Tibial artery (tissue), 4 donors: Measurements from ENCODE around the gene PPP1R9B.

Experiments used
- DNase-seq, 2 donors: peaks; one replicate each; pipeline ENCODE4 v3.0.0-alpha.2; 2019
- H3K27ac ChIP-seq, 2 donors: fragments of 200-600 bp; sonication (generic) in 1 of 2; 1 replicate in 1 of 2; 2 replicates in 1 of 2; pipeline ENCODE4 v1.5.1; 2018 to 2019; ENCODE audit warnings: mild to moderate bottlenecking in 1 of 2
- H3K27me3 ChIP-seq, 2 donors: fragments of 200-600 bp; sonication (generic) in 1 of 2; one replicate each; pipeline versions ENCODE4 v1.5.1 to v1.6.0; 2016 to 2019
- H3K36me3 ChIP-seq, 3 donors: fragments of 200-600 bp; sonication (generic) in 2 of 3; one replicate each; pipeline ENCODE4 v1.5.1; 2016 to 2019; ENCODE audit warnings: mild to moderate bottlenecking in 2 of 3
- H3K4me1 ChIP-seq, 4 donors: fragments of 200-600 bp; sonication (generic) in 2 of 4; 1 replicate in 3 of 4; 2 replicates in 1 of 4; pipeline ENCODE4 v1.5.1; 2016 to 2019
- H3K4me3 ChIP-seq, 2 donors: fragments of 200-600 bp; sonication (generic) in 1 of 2; 1 replicate in 1 of 2; 2 replicates in 1 of 2; pipeline ENCODE4 v1.5.1; 2018 to 2019; ENCODE audit warnings: mild to moderate bottlenecking in 2 of 2
- H3K9me3 ChIP-seq, 3 donors: fragments of 200-600 bp; sonication (generic) in 1 of 3; one replicate each; pipeline ENCODE4 v1.5.1; 2016 to 2019
- intact Hi-C: fragments of 100-400 bp; cut with DNase I; formaldehyde crosslinking; loops from one replicate; pipeline ENCODE4 v1.15.0; 2023; ENCODE audit warnings: low total_unique reads
- TF ChIP-seq, protein P1 (sequence below), 2 experiments: fragments of 200-600 bp in 1 of 2; fragments of 450-650 bp in 1 of 2; IDR thresholded peaks; one replicate each; pipeline ENCODE4 v1.5.1; 2017 to 2019; ENCODE audit warnings: antibody characterized with exemption in 2 of 2, mild to moderate bottlenecking in 1 of 2, moderate library complexity in 1 of 2

PPP1R9B gene

DNA sequence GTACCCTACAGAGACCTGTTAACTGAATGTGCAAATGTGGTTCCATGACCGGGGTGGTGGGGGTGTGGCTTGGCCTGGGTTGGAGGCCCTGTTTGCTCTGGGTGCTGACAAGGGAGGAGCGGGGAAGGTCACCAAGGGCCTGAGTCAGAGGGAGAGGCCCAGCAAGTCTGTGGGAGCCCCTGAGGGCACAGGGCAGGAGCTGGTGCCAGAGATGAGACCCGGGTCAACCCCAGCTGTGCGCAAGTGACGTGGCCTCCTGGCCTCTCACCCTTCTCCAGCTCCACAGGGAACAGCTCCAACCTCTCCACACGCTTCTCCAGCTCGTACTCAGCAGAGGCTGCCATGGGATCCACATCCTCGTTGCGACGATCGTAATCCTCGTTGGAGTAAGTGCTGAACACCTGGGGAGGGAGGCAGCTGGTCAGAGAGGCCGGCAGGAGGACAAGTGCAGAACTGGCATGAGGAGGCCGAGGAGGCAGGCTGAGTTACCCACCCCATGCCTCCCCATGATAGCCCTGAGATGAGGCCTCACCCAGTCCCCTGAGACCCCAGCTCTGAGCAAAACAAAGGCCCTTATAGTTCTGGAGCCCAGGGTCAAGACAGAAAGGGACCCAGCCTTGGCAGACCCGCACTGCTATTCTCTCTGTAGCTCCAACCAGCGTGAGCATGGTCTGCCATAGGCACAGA, 5.5 kb downstream of the PPP1R9B start:
- Histone ChIP-seq H3K27me3 (no peaks in the 10 kb centered on the region), H3K9me3 (no peaks in the 10 kb centered on the region), H3K4me3 (no peak overlapping the region), H3K27ac (peak overlapping the region; percentile 91 to 93), H3K36me3 (peaks cover 40 to 61% (median 52%) of the 10 kb centered on the region in 3 donors), H3K4me1 (peaks cover 0 to 49% (median 39%) of the 10 kb centered on the region in 4 donors)
- intact Hi-C loops: no loop called here
- DNase-seq: no peak
- TF ChIP-seq, protein P1, sequence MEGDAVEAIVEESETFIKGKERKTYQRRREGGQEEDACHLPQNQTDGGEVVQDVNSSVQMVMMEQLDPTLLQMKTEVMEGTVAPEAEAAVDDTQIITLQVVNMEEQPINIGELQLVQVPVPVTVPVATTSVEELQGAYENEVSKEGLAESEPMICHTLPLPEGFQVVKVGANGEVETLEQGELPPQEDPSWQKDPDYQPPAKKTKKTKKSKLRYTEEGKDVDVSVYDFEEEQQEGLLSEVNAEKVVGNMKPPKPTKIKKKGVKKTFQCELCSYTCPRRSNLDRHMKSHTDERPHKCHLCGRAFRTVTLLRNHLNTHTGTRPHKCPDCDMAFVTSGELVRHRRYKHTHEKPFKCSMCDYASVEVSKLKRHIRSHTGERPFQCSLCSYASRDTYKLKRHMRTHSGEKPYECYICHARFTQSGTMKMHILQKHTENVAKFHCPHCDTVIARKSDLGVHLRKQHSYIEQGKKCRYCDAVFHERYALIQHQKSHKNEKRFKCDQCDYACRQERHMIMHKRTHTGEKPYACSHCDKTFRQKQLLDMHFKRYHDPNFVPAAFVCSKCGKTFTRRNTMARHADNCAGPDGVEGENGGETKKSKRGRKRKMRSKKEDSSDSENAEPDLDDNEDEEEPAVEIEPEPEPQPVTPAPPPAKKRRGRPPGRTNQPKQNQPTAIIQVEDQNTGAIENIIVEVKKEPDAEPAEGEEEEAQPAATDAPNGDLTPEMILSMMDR (IDR thresholded peaks at IDR 0.05): no peak

DNA sequence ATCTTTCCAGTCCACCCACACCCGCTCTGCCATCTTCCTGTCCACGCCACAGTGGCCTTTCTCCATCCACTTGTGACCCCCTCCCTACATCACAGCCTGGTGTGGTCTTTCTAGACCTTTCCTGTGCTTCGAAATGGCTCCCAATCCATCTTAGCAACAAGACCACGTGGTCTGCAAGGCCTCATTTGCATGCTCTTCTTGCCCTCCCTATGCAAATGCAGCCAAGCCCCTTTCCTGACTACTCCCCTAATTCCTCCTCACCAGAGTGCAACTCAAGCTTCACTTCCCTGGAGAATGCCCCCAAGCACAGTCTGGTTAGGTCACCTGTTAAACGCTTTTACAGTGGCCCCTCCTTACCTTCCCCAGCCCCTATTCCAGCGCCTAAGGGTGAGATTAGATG, 6.1 kb downstream of the PPP1R9B start:
- TF ChIP-seq, protein P1 (IDR thresholded peaks at IDR 0.05): no peak
- Histone ChIP-seq H3K9me3 (no peaks in the 10 kb centered on the region), H3K36me3 (peaks cover 44 to 68% (median 56%) of the 10 kb centered on the region in 3 donors), H3K4me3 (no peak overlapping the region), H3K4me1 (peaks cover 0 to 48% (median 40%) of the 10 kb centered on the region in 4 donors), H3K27me3 (no peaks in the 10 kb centered on the region), H3K27ac (peak overlapping the region in 1 of 2 donors; percentile 91)
- no peak for DNase-seq
- intact Hi-C loops: no loop called here

DNA sequence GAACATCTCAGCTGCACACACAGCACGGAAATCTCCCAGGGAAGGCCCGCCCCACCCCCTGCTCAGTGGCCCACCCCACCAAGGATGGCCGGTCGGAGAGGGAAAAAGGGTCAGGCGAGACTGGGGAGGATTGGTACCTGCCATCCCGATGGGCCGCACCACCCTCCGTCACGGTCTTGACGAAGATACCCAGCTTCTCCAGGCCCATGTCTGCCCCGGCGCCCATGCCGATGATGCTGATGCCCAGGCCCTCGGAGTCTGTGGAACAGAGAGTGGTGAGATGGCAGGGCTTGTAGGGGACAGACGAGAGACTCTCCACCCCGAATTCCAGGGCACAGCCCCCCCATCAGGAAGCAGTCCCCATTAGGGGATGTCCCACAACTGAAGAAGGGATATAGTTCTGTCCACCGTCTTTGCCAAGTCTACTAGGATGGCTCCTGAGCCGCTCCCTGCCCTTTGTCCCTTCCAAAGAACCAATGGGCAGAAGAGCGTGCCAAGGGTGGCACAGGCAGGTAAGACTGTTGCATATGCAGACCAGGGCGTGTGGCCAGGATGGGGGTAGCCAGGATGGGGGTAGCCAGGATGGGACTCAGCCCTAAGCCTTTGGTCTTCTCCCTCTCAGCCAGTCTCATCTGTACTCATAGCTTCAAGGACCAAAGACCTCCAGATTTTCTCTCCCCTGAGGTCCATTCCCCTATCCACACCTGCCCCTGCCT, 6.9 kb downstream of the PPP1R9B start:
- H3K27me3 ChIP-seq: no peaks in the 10 kb centered on the region
- H3K36me3 ChIP-seq: peaks cover 51 to 75% (median 64%) of the 10 kb centered on the region in 3 donors
- H3K4me3 ChIP-seq: no peak overlapping the region
- DNase-seq: no peak
- H3K4me1 ChIP-seq: peaks cover 0 to 47% (median 39%) of the 10 kb centered on the region in 4 donors
- no peaks in the 10 kb centered on the region for H3K9me3 ChIP-seq
- H3K27ac ChIP-seq: peak overlapping the region in 1 of 2 donors; percentile 6
- intact Hi-C loops: no loop called here
- TF ChIP-seq, protein P1 (IDR thresholded peaks at IDR 0.05): no peak

DNA sequence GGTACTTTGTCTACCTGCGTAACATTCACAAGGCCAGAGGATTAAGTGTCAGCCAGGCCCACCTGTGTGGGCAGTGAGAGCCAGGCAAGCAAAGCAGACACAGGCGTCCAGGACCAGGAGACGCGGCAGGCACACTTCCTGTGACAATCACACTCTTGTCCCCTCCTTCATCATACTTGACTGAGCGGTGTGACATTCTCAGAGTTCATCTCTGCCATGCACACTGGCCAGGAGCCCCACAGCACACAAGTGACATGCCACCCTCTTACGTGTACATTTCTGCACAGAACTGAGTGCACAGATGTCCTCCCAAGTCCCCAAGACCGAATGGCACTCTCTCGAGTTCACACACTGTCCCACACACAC, 8.7 kb downstream of the PPP1R9B start:
- Histone ChIP-seq H3K27ac (no peak overlapping the region), H3K4me1 (peaks cover 0 to 28% (median 21%) of the 10 kb centered on the region in 4 donors), H3K4me3 (no peak overlapping the region), H3K27me3 (no peaks in the 10 kb centered on the region), H3K36me3 (peaks cover 64 to 94% (median 83%) of the 10 kb centered on the region in 3 donors), H3K9me3 (no peaks in the 10 kb centered on the region)
- intact Hi-C loops: loop anchor here (2.0 kb wide), 1 partner anchor 17 kb away; no protein-coding TSS in a partner anchor
- TF ChIP-seq, protein P1 (IDR thresholded peaks at IDR 0.05): no peak
- no peak for DNase-seq

DNA sequence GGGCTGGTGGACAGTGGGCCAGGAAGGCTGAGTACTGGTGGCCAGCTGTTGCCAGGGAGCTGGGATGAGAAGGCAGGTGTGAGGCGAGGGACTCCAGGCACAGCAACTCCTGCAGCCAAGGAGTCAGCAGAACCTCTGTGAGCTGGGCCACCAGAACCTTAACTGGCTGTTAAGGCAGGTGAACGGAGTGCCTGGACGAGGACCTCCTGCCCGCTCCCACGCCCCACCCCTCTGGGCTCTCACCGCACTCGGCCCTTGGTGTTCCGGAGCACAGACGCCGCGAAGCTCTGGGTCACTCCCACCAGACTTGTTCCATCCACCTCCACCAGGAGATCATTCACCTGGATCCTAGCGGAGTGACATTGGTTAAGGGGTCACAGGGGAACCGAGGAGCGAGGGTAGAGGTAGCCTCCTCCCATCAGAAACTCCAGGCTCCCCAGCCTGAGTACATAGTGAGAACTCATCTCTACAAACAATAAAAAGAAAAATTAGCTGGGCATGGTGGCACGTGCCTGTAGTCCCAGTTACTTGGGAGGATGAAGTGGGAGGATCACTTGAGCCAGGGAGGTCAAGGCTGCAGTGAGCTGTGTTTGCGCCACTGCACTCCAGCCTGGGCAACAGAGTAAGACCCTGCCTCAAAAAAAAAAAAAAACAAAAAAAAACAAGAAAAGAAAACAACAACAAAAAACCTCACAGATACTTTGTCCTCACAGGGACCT, 9.3 kb downstream of the PPP1R9B start:
- H3K27ac ChIP-seq: no peak overlapping the region

More for the DNA sequence above, 9.3 kb downstream of the PPP1R9B start:
- H3K4me3 ChIP-seq: no peak overlapping the region
- intact Hi-C loops: loop anchor here (2.0 kb wide), 1 partner anchor 18 kb away; no protein-coding TSS in a partner anchor
- H3K27me3 ChIP-seq: no peaks in the 10 kb centered on the region
- H3K36me3 ChIP-seq: peaks cover 64 to 99% (median 88%) of the 10 kb centered on the region in 3 donors
- H3K9me3 ChIP-seq: no peaks in the 10 kb centered on the region
- H3K4me1 ChIP-seq: peaks cover 0 to 23% (median 15%) of the 10 kb centered on the region in 4 donors
- no peak for DNase-seq
- TF ChIP-seq, protein P1 (IDR thresholded peaks at IDR 0.05): no peak
